ENCODE results near the gene ABLIM2. TPM values are rescaled to one million over a fixed set of nuclear protein-coding genes. Genes with fewer than 3 reads are reported as not detected.

Gene ABLIM2
- total RNA-seq, 1 donor: 0.63 TPM

DNA sequence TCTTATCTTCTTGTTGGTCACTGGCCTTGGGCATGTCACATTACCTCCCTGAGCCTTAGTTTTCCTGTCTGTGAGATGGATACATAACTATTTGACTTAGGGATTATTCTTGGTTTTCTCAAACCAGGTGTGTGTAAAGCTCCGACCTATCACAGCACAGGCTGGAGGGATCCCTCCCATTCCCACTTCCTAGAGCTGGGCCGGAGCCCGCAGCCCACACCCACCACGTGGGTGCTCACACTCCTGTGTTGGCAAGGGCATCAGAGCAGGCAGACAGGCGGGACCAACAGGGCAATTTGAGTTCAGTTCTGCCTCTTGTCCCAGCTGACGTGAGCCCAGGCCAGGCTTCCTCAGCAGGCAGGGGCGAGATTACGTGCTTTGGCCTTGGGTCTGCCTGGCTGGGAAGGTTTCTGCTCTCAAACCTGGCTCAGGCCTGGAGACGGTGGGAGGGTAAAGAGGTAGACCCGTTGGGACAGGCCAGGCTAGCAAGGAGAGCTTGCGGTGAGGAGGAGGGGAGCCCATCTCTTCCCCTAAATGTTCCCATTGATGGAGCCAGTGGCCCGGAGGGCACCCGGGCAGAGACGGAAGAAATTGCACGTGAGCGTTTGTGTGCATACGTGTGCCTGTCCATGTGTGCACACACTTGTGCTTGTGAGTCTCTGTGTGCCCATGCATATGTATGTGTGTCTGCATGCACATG lies 39.7 kb upstream of the ABLIM2 start:
- no peak overlapping the region for H3K4me3 ChIP-seq (ENCODE audit: low read length)
- H3K9me3 ChIP-seq (ENCODE audit: low read depth, low read length): no peaks in the 10 kb centered on the region
- H3K27me3 ChIP-seq (ENCODE audit: insufficient read depth, low read length): no peaks in the 10 kb centered on the region
- peaks cover 56% of the 10 kb centered on the region for H3K4me1 ChIP-seq (ENCODE audit: insufficient read depth, low read length)

DNA sequence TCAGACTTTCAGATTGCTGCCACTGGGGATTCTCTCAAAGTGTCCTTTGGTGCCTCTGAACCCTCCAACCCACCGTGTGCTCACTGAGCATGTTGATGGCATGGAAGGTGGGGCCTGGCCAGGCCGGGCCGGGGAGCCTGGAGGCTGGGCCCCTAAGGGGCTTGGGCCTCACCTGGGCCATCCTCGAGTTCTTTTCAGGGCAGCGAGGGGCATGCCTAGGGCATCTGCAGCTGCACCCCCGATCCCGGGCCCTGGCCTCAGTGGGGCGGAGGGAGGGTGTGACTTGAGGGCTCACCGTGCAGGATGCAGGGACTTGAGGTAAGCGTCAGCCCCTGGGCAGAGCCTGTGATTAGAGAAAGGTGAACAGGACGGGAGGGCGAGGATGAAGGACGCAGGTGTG lies 38.9 kb upstream of the ABLIM2 start:
- no peaks in the 10 kb centered on the region for H3K9me3 ChIP-seq (ENCODE audit: low read depth, low read length)
- no peak overlapping the region for H3K4me3 ChIP-seq (ENCODE audit: low read length)
- H3K4me1 ChIP-seq (ENCODE audit: insufficient read depth, low read length): peaks cover 54% of the 10 kb centered on the region
- H3K27me3 ChIP-seq (ENCODE audit: insufficient read depth, low read length): no peaks in the 10 kb centered on the region

DNA sequence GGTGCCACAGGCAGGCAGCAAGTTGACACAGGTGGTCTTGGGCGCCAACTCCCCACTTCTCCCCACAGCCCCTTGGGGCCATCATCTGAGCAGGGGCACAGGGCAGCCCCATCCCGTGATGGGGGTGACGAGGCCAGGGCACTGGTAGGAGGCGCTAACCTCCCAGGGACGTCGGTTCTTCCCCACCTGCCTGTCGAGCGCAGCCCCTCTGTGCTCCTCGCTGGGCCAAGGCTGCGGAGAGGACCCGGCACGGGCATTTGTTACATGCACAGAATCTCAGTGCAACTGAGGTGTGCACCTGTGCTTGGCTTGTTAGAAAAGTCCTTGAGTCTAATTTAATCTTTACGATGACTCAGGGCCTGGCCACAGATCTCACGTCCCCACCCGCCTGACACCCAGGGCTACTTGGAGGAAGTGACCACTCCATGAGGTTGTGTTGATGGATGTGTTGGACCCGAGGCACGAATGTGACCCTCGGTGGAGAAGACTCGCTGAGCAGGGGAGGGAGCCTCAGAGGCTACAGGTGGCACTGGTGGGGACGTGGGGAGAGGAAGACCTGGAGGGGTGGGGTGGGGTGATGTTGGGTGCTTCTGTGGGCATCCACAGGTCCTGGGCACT lies 37.3 kb upstream of the ABLIM2 start:
- no peaks in the 10 kb centered on the region for H3K9me3 ChIP-seq (ENCODE audit: low read depth, low read length)
- no peak overlapping the region for H3K4me3 ChIP-seq (ENCODE audit: low read length)
- H3K27me3 ChIP-seq (ENCODE audit: insufficient read depth, low read length): no peaks in the 10 kb centered on the region
- peaks cover 54% of the 10 kb centered on the region for H3K4me1 ChIP-seq (ENCODE audit: insufficient read depth, low read length)

DNA sequence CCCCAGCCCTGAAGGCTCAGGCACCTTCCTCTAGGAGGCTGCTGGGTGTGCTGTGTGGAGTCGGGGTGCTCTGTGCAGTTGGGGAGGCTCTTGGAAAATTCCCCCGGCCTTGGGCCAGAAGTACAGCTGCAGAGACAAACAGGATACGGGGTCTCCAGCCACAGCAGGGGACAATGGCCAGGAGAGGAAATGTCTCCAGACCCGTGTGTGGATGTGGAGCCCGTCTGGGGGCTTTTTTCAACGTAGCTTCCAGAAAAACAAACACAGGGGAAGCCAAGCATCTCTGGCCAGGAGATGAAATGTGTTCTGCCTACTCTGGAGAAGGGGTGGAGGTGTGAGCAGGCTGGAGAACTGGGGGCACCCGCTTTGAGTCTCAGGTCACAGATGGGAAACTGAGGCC lies 36.8 kb upstream of the ABLIM2 start:
- H3K27me3 ChIP-seq (ENCODE audit: insufficient read depth, low read length): no peaks in the 10 kb centered on the region
- peaks cover 54% of the 10 kb centered on the region for H3K4me1 ChIP-seq (ENCODE audit: insufficient read depth, low read length)
- H3K9me3 ChIP-seq (ENCODE audit: low read depth, low read length): no peaks in the 10 kb centered on the region

DNA sequence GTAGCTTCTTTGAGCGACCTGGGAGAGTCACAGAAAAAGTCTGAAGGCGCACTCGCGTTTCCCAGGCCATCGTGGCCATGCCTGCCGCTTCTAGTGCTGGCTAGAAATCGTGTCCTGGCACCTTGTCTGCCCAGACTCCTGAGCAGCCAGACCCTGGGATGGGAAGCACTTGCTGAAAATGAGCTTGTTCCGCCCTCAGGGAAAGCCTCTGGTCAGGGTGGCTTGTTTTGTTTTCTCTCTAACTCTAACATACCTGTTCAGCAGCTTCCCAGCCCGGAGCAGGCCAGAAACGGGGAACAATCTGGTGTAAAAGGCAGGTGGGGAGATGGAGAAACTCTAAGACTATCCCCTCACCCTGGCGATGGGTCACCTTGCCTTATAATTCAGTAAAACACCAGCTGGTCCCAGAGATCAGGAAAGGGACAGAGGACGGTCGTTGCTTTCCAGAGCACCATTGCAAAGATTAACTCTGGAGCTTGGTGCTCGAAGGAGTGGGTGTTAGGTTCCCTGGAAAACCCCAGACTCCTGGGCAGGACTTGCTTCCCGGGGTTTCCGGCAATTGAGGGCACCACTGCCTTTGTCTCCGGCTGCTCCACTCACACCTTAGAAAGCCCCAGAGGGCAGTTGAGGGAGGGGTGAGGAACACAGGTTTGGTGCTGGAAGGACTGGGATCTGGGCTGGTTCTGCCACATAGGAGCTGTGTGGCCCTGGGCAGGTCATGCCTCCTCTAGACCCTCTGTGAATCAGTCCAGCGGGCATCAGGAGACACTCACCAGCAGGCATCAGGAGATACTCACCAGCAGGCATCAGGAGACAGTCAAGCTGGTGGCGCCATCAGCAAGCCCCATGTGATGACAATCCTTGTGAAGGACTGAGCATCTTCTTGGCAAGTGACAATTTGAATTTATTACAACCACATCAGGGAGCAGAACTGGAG lies 36.0 kb upstream of the ABLIM2 start:
- H3K9me3 ChIP-seq (ENCODE audit: low read depth, low read length): no peaks in the 10 kb centered on the region
- peaks cover 54% of the 10 kb centered on the region for H3K4me1 ChIP-seq (ENCODE audit: insufficient read depth, low read length)
- no peak overlapping the region for H3K4me3 ChIP-seq (ENCODE audit: low read length)
- no peaks in the 10 kb centered on the region for H3K27me3 ChIP-seq (ENCODE audit: insufficient read depth, low read length)

More for the DNA sequence above, 36.8 kb upstream of the ABLIM2 start:
- H3K4me3 ChIP-seq (ENCODE audit: low read length): no peak overlapping the region

DNA sequence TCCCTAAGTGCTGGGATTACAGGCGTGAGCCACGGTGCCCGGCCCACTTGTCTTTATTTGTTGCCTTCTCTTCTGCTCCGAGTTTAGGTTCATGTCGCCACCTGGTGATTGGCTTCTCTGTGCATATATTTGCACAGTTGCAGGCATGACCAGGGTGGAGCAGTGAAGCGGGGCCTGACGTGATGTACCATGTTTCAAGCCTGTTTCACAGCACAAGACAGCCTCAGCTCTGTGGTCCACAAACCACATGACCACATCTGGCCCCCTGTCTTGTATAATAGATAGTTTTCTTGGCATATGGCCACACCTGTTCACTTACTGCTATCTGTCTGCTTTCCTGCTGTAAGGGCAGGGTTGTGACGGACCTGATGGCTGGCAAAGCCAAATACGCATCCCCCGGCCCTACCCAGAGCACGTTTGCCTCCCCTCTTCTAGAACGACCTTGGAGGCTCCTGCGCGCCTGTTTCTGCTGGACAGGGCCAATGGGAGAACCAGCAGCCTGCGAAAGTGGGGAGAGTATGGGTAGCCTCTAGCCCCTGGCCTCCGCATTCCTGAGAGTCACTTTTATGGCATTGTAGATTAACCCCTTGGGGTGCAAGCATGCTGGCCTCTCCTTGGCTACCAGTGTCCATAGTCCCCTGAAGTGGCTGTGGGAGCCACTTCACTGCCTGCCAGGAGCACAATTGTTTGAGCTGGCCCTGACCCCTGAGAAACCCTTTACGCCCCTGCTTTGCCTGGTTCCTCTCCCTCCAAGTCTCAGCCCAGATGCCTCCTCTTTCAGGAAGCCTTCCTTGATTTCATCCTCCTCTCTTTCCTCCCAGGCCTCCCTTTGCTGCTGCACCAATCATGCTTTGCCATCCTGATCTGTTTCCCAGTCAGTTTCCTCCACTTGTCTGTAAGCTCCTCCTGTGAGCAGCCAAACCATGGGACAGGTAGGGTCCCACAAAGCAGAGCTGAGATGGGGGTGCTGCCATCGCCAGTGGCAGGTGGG lies 34.4 kb upstream of the ABLIM2 start:
- Histone ChIP-seq H3K9me3 (ENCODE audit: low read depth, low read length) (no peaks in the 10 kb centered on the region), H3K4me1 (ENCODE audit: insufficient read depth, low read length) (peaks cover 43% of the 10 kb centered on the region), H3K4me3 (ENCODE audit: low read length) (no peak overlapping the region), H3K27me3 (ENCODE audit: insufficient read depth, low read length) (no peaks in the 10 kb centered on the region)

DNA sequence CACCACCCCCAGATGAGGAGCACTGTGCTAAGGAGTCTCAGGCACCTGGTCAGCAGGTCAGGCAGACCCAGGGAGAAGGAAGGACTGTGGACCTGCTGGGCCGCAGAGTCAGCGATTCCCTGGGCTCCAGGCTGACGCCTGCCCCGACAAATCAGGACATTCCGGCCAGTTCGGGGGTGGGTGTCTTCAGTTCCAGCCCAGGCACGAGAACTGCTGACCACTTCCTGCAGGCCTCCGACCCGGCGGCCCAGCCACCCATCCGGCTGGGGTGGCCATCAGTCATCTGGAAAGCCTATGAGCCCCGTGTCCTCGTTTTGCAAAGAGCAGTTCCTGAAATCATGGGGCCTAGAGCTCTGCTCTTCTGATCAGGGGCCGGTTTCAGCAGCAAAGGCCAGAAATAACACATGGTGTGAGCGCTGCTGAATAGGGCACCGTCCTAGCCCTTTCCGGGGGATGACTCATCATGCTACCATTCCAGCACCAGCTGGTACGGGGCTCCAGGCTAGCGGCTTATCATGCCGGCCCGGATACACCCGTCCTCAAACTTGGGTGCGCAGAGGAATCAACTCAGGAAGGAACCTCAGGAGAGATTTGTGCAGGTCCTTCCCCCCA lies 32.6 kb upstream of the ABLIM2 start:
- Histone ChIP-seq H3K9me3 (ENCODE audit: low read depth, low read length) (no peaks in the 10 kb centered on the region), H3K27me3 (ENCODE audit: insufficient read depth, low read length) (no peaks in the 10 kb centered on the region), H3K4me1 (ENCODE audit: insufficient read depth, low read length) (peaks cover 37% of the 10 kb centered on the region), H3K4me3 (ENCODE audit: low read length) (no peak overlapping the region)

DNA sequence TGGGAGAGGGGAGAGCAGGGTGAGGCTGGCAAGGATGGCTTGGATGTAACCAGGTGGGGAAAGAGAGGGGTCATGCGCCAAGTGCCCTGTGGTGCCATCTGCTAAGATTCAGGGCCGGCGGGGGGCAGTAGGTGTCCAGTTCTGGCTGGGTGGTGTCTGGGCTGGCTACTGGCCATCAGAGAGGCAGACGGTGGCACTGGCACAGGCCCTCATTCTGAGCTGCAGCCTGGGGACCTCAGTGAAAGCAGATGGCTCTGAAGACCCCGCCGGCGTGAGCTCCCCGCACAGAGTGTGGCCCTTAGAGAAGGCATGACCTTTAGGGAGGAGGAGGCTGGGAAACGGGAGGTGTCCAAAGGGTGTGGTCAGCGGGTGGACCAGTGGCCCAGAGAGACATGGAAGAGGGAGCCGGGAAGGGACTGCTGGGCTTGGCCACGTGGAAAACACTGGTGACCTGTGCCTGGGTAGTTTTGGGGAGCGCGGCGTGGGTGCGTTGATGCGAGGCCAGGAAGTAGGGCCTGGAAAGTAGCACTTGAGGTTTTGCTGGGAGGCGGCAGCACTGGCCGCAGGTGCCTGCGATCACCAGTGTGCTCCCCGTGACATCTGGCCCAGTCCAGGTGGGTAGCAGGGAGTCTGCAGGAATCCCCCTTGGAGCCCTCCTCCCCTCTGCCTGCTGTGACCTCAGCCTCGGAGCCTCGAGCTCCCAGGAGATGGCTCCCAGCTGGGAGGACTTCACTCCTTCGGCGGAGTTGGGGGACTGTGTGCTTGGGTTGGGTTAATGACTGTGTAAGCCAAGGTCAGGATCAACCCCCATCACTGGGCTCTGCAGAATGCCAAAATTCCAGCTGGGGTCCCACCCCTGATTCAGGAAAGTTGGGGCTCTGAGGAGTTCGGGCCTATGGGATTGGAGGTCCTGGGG lies 31.2 kb upstream of the ABLIM2 start:
- Histone ChIP-seq H3K4me1 (ENCODE audit: insufficient read depth, low read length) (peaks cover 37% of the 10 kb centered on the region), H3K9me3 (ENCODE audit: low read depth, low read length) (no peaks in the 10 kb centered on the region), H3K27me3 (ENCODE audit: insufficient read depth, low read length) (no peaks in the 10 kb centered on the region), H3K4me3 (ENCODE audit: low read length) (no peak overlapping the region)

DNA sequence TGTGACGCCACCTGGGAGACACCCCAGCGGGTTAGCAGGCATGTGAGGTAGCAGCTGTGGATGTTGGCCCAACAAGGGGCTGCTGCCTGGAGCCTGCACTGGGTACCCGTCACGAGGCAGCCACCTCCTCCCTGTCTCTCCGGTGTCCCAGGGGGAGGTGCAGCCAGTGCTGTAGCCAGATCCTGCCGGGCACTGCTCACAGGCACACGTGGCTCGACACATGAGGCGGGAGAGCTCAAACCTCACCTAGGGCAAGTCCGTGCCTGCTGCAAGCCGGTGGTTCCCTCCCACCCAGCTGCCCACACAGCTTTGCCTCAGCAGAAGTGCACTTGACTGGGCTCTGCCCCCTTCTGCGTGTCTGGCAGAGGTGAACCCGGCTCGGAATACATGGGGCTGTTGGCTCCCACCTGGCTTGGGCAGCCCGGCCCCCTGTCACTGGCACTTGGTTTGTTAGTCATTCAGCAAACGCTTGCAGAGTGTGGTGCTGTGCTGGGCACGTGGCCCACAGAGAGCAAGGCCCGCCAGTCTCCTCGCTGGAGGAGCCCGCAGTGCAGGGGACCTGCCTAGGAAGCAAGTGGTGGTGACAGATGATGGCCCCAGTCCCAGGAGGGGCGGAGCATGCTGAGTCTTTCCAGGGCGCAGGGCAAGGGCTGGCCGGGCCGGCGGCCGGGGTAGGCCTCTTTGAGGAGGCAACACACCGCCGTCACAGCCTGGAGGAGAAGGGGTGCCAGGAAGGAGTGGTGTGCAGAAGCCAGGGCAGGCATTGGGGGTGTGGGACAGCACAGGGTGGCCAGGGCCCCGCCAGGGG lies 30.3 kb upstream of the ABLIM2 start:
- peaks cover 37% of the 10 kb centered on the region for H3K4me1 ChIP-seq (ENCODE audit: insufficient read depth, low read length)
- no peak overlapping the region for H3K4me3 ChIP-seq (ENCODE audit: low read length)
- no peaks in the 10 kb centered on the region for H3K9me3 ChIP-seq (ENCODE audit: low read depth, low read length)
- no peaks in the 10 kb centered on the region for H3K27me3 ChIP-seq (ENCODE audit: insufficient read depth, low read length)

DNA sequence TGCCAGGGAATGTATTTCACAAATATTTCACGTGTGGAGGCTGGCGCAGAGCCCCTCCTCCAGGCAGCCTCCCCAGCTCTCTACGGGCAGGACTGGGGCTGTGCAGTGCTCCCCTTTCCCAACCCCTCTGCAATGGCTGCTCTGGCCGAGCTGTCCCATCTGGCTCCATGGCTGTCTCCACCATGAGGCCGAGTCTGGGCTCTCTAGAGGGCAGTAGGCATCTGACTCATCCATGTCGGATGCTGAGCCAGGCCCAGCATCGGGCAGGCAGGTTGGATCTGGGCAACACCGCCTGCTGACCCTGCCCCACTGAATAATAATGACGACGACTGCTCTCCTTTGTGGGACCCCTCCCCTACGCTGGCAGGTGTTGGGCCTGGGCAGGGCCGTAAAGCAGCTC lies 29.5 kb upstream of the ABLIM2 start:
- no peak overlapping the region for H3K4me3 ChIP-seq (ENCODE audit: low read length)
- peaks cover 36% of the 10 kb centered on the region for H3K4me1 ChIP-seq (ENCODE audit: insufficient read depth, low read length)
- H3K27me3 ChIP-seq (ENCODE audit: insufficient read depth, low read length): no peaks in the 10 kb centered on the region
- H3K9me3 ChIP-seq (ENCODE audit: low read depth, low read length): no peaks in the 10 kb centered on the region

DNA sequence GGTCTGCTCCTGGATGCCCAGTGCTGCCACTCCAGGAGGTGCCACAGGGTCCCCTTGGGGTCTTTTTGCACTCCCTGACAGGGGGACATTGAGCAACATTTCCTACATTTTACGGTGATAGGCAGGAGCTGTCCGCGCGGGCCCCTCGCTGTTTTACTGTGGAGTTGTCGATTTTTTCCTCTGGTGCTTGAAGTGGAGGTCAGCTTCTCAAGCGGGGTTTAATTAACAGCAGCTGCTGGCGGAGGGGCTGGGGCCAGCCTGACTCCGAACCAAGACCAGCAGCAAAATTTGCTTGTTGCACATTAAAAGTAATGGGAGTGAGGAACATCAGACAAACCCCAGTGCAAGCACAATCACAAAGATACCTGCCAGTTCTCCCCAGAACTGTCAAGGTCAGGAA lies 27.3 kb upstream of the ABLIM2 start:
- Histone ChIP-seq H3K9me3 (ENCODE audit: low read depth, low read length) (no peaks in the 10 kb centered on the region), H3K4me3 (ENCODE audit: low read length) (no peak overlapping the region), H3K4me1 (ENCODE audit: insufficient read depth, low read length) (peaks cover 15% of the 10 kb centered on the region), H3K27me3 (ENCODE audit: insufficient read depth, low read length) (no peaks in the 10 kb centered on the region)

DNA sequence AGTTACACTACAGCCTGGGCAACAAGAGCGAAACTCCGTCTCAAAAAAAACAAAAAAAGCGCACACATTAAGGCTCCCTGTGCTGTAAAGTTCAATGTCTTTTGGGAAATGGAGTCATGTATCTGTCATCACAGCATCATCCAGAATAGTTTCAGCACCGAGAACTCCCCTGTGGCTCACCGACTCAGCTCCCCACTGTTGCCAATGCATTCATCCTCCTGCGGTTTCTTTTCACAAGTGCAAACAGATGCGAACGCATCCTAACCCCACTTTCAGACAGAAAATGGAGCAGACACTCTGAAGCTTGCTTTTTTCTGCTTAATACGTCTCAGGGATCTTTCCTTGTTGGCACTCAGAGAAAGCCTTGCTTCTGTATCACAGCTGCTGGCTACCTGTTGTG lies 26.7 kb upstream of the ABLIM2 start:
- H3K27me3 ChIP-seq (ENCODE audit: insufficient read depth, low read length): no peaks in the 10 kb centered on the region
- H3K9me3 ChIP-seq (ENCODE audit: low read depth, low read length): no peaks in the 10 kb centered on the region
- H3K4me3 ChIP-seq (ENCODE audit: low read length): no peak overlapping the region

DNA sequence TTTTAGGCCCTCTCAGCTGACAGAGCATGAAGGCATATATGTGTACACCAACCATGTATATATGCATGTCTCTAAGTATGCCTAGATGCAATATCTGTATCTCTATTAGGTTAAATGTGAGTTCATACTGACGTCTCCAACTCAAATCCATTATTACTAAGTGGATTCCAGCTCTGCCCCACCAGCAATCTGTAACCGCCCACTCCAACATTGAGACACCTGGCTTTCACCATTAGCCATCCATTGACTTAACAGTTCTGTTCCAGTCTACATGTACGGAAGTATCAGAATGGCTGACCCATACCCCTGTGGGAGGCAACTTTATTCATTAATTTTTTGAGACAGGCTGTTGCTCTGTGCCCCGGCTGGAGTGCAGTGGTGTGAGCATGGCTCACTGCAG lies 25.4 kb upstream of the ABLIM2 start:
- no peaks in the 10 kb centered on the region for H3K27me3 ChIP-seq (ENCODE audit: insufficient read depth, low read length)
- no peaks in the 10 kb centered on the region for H3K4me1 ChIP-seq (ENCODE audit: insufficient read depth, low read length)
- no peak overlapping the region for H3K4me3 ChIP-seq (ENCODE audit: low read length)
- no peaks in the 10 kb centered on the region for H3K9me3 ChIP-seq (ENCODE audit: low read depth, low read length)

More for the DNA sequence above, 26.7 kb upstream of the ABLIM2 start:
- peaks cover 8% of the 10 kb centered on the region for H3K4me1 ChIP-seq (ENCODE audit: insufficient read depth, low read length)

All from mononuclear cell (primary cell).